Endodermal cell (in vitro differentiated cells): ENCODE results near the gene ZFAND2A. TPM values are rescaled to one million over a fixed set of nuclear protein-coding genes. Genes with fewer than 3 reads are reported as not detected.
"Not testable (repeated sequence)": the region's sequence is repeated elsewhere in the genome, so short reads cannot be mapped to it uniquely, and the experiment has no call there.

Source experiments
- DNase-seq: peaks from one replicate; pipeline ENCODE4 v3.0.0-alpha.2; 2017
- H3K27ac ChIP-seq: 2 replicates; pipeline ENCODE4 v1.5.1; 2013; ENCODE audit warnings: mild to moderate bottlenecking, low read depth, low read length, moderate library complexity
- H3K27me3 ChIP-seq: 2 replicates; pipeline ENCODE4 v1.6.1; 2013; ENCODE audit warnings: mild to moderate bottlenecking, low read length, moderate library complexity; ENCODE audit not compliant: insufficient read depth, control insufficient read depth, poor library complexity, severe bottlenecking
- H3K36me3 ChIP-seq: 2 replicates; pipeline ENCODE4 v1.7.0; 2013; ENCODE audit warnings: mild to moderate bottlenecking, low read length, moderate library complexity; ENCODE audit not compliant: control insufficient read depth, insufficient read depth
- H3K4me1 ChIP-seq: one replicate; pipeline ENCODE4 v1.7.0; 2013; ENCODE audit warnings: low read length; ENCODE audit not compliant: control insufficient read depth, insufficient read depth
- H3K4me3 ChIP-seq: 2 replicates; pipeline ENCODE4 v1.5.1; 2013; ENCODE audit warnings: mild to moderate bottlenecking, low read length, moderate library complexity
- H3K9ac ChIP-seq: 2 replicates; pipeline ENCODE4 v1.6.1; 2013; ENCODE audit warnings: mild to moderate bottlenecking, low read length, moderate library complexity; ENCODE audit not compliant: poor library complexity, severe bottlenecking; ENCODE audit errors: extremely low read depth
- H3K9me3 ChIP-seq: 2 replicates; pipeline ENCODE4 v1.6.1; 2013; ENCODE audit warnings: mild to moderate bottlenecking, low read length, moderate library complexity; ENCODE audit not compliant: control insufficient read depth
- H3K27ac Mint-ChIP-seq: 2 replicates; pipeline ENCODE4 v1.8.0; 2020; ENCODE audit warnings: mixed read lengths
- H3K27me3 Mint-ChIP-seq: 2 replicates; pipeline ENCODE4 v1.8.0; 2021; ENCODE audit warnings: mild to moderate bottlenecking, mixed read lengths; ENCODE audit not compliant: insufficient read depth
- H3K36me3 Mint-ChIP-seq: 2 replicates; pipeline ENCODE4 v1.8.0; 2020; ENCODE audit warnings: low read depth, mixed read lengths
- H3K4me1 Mint-ChIP-seq: 2 replicates; pipeline ENCODE4 v1.8.0; 2020; ENCODE audit warnings: mixed read lengths
- H3K4me3 Mint-ChIP-seq: 2 replicates; pipeline ENCODE4 v1.8.0; 2020; ENCODE audit warnings: mild to moderate bottlenecking, moderate library complexity, mixed read lengths
- H3K9me3 Mint-ChIP-seq: 2 replicates; pipeline ENCODE4 v1.8.0; 2020; ENCODE audit warnings: mild to moderate bottlenecking, mixed read lengths
- WGBS, 2 experiments: methylation state at CpG; one replicate each; pipeline versions ENCODE4 v1.1.5 to v1.1.7; 2013; ENCODE audit warnings: missing lambda C conversion rate in 2 of 2, mixed read lengths in 1 of 2; ENCODE audit not compliant: insufficient coverage in 1 of 2, insufficient read length in 1 of 2; 5-methylcytosine and 5-hydroxymethylcytosine counted together
- total RNA-seq, 2 donors: library from RNA; stranded (reverse); fragmentation: NEBNext Ultra II Directional in 1 of 2; extraction: Animal tissue kit (Norgen Biotek cat#: 25700) in 1 of 2; gene quantifications; 2 replicates in 1 of 2; 3 replicates in 1 of 2; pipeline ENCODE4 v1.2.1, GENCODE V29; 2021
- TF ChIP-seq, protein P1 (sequence below): fragments of 200-600 bp; sonication (generic); conservative IDR thresholded peaks from 2 replicates; pipeline ENCODE4 v1.5.0; 2021; ENCODE audit warnings: antibody characterized with exemption, mild to moderate bottlenecking

The ZFAND2A gene
- total RNA-seq, 2 donors from 2014 or later, result 14.9 to 17.1 TPM

DNA sequence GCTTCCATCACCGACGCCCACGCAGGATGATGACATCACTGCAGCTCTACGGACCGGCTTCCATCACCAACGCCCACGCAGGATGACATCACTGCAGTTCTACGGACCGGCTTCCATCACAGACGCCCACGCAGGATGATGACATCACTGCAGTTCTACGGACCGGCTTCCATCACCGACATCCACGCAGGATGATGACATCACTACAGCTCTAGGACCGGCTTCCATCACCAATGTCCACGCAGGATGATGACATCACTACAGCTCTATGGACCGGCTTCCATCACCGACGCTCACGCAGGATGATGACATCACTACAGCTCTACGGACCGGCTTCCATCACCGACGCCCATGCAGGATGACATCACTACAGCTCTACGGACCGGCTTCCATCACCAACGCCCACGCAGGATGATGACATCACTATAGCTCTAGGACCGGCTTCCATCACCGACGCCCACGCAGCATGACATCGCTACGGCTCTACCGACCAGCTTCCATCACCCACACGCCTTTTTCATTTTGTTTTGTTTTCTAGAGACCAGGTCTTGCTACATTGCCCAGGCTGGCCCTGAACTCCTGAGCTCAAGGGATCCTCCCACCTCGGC, 42.6 kb downstream of the ZFAND2A start:
- H3K36me3 ChIP-seq, result peaks cover 24% of the 10 kb centered on the region
- H3K27me3 ChIP-seq, result no peaks in the 10 kb centered on the region
- Mint-ChIP-seq H3K4me3 (no peak overlapping the region), H3K4me1 (no peaks in the 10 kb centered on the region), H3K36me3 (peaks cover 20% of the 10 kb centered on the region), H3K9me3 (peaks cover 14% of the 10 kb centered on the region), H3K27ac (no peak overlapping the region), H3K27me3 (no peaks in the 10 kb centered on the region)
- H3K4me3 ChIP-seq, result no peak overlapping the region
- TF ChIP-seq, protein P1, sequence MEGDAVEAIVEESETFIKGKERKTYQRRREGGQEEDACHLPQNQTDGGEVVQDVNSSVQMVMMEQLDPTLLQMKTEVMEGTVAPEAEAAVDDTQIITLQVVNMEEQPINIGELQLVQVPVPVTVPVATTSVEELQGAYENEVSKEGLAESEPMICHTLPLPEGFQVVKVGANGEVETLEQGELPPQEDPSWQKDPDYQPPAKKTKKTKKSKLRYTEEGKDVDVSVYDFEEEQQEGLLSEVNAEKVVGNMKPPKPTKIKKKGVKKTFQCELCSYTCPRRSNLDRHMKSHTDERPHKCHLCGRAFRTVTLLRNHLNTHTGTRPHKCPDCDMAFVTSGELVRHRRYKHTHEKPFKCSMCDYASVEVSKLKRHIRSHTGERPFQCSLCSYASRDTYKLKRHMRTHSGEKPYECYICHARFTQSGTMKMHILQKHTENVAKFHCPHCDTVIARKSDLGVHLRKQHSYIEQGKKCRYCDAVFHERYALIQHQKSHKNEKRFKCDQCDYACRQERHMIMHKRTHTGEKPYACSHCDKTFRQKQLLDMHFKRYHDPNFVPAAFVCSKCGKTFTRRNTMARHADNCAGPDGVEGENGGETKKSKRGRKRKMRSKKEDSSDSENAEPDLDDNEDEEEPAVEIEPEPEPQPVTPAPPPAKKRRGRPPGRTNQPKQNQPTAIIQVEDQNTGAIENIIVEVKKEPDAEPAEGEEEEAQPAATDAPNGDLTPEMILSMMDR, result no peak
- no peaks in the 10 kb centered on the region for H3K9me3 ChIP-seq
- no peak for DNase-seq
- 93% methylated on average over 35 to 38 of the region's 38 CpGs for WGBS, 2 experiments
- no peaks in the 10 kb centered on the region for H3K4me1 ChIP-seq
- H3K27ac ChIP-seq, result no peak overlapping the region
- no peak overlapping the region for H3K9ac ChIP-seq

DNA sequence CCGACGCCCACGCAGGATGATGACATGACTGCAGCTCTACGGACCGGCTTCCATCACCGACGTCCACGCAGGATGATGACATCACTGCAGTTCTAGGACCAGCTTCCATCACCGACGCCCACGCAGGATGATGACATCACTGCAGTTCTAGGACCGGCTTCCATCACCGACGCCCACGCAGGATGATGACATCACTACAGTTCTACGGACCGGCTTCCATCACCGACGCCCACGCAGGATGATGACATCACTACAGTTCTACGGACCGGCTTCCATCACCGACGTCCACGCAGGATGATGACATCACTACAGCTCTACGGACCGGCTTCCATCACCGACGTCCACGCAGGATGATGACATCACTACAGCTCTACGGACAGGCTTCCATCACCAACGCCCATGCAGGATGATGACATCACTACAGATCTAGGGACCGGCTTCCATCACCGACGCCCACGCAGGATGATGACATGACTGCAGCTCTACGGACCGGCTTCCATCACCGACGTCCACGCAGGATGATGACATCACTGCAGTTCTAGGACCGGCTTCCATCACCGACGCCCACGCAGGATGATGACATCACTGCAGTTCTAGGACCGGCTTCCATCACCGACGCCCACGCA, 43.5 kb downstream of the ZFAND2A start:
- H3K27me3 Mint-ChIP-seq, H3K9ac ChIP-seq, H3K27me3 ChIP-seq, H3K27ac Mint-ChIP-seq, H3K4me1 ChIP-seq, DNase-seq, H3K4me1 Mint-ChIP-seq, H3K9me3 ChIP-seq, H3K27ac ChIP-seq, H3K4me3 ChIP-seq, H3K4me3 Mint-ChIP-seq: not testable (repeated sequence)
- WGBS, 2 experiments, result 93 to 96% methylated on average over 22 to 49 of the region's 49 CpGs
- peaks cover 26% of the 10 kb centered on the region for H3K36me3 ChIP-seq
- H3K9me3 Mint-ChIP-seq, result peaks cover 14% of the 10 kb centered on the region
- H3K36me3 Mint-ChIP-seq, result peaks cover 20% of the 10 kb centered on the region

DNA sequence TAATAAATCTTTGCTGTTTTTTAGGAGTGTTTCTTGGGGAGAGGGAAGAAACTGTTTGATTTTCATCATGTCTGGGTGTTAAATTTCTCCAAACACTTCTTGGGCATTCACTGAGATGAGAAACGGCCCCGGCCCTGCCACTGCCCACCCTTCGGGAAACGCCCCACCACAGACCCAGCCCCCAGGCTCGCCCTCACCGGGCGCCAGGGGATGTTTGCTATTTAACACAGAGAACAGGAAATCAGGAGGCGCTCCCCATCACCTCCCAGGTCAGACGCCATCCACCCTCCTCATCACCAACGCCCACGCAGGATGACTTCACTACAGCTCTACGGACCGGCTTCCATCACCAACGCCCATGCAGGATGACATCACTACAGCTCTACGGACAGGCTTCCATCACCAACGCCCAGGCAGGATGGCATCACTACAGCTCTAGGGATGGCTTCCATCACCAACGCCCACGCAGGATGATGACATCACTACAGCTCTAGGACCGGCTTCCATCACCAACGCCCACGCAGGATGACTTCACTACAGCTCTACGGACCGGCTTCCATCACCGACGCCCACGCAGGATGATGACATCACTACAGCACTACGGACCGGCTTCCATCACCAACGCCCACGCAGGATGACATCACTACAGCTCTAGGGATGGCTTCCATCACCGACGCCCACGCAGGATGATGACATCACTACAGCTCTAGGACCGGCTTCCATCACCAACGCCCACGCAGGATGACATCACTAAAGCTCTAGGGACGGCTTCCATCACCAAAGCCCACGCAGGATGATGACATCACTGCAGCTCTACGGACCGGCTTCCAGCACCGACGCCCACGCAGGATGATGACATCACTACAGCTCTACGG, 44.6 kb downstream of the ZFAND2A start:
- H3K27me3 ChIP-seq, H3K9me3 ChIP-seq, H3K27me3 Mint-ChIP-seq, H3K9ac ChIP-seq, DNase-seq, H3K4me3 Mint-ChIP-seq, H3K4me1 Mint-ChIP-seq, H3K4me3 ChIP-seq, H3K27ac ChIP-seq, H3K27ac Mint-ChIP-seq, H3K4me1 ChIP-seq: not testable (repeated sequence)
- Mint-ChIP-seq H3K9me3 (peaks cover 14% of the 10 kb centered on the region), H3K36me3 (peaks cover 20% of the 10 kb centered on the region)
- WGBS, 2 experiments, result 96 to 98% methylated on average over 40 to 44 of the region's 44 CpGs
- H3K36me3 ChIP-seq, result peaks cover 26% of the 10 kb centered on the region

DNA sequence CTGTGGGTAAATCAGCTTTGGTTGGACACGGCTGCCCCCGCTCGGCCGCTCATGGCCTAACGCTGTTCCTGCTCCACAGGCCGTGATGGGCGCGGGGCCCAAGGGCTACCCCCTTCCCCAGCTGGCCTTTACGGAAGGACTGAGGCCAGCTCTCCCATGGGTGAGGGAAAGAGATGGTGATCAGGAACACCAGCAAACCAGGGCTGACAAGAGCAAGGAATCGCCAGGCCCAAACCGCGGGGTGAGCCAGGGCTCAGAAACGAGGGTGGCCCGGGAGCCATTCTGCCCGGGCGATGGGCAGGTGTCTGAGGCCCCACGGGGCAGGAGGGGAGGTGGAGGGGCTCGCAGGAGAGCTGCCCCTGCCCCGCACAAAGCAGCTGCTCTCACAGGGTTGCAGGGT, 45.5 kb downstream of the ZFAND2A start:
- no peak overlapping the region for H3K9ac ChIP-seq
- no peak overlapping the region for H3K4me3 ChIP-seq
- WGBS, 2 experiments, result 94 to 98% methylated on average over 10 to 19 of the region's 19 CpGs
- H3K4me3 Mint-ChIP-seq, result no peak overlapping the region
- H3K4me1 Mint-ChIP-seq, result no peaks in the 10 kb centered on the region
- H3K36me3 ChIP-seq, result peaks cover 26% of the 10 kb centered on the region
- H3K27ac ChIP-seq, result no peak overlapping the region
- H3K9me3 ChIP-seq, result no peaks in the 10 kb centered on the region
- TF ChIP-seq, protein P1, result no peak
- no peaks in the 10 kb centered on the region for H3K27me3 Mint-ChIP-seq
- H3K9me3 Mint-ChIP-seq, result peaks cover 14% of the 10 kb centered on the region
- H3K4me1 ChIP-seq, result no peaks in the 10 kb centered on the region
- no peak overlapping the region for H3K27ac Mint-ChIP-seq
- no peak for DNase-seq
- no peaks in the 10 kb centered on the region for H3K27me3 ChIP-seq
- H3K36me3 Mint-ChIP-seq, result peaks cover 20% of the 10 kb centered on the region
